Astrocyte (in vitro differentiated cells and primary cell): Measurements from ENCODE around the gene PDE9A.

Source experiments
- CTCF ChIP-seq: IDR thresholded peaks from 2 replicates; pipeline ENCODE4 v1.5.1; 2011; ENCODE audit warnings: low read depth, mild to moderate bottlenecking, inconsistent platforms, low read length, moderate library complexity; ENCODE audit not compliant: insufficient read depth
- EZH2 ChIP-seq: IDR thresholded peaks from 2 replicates; pipeline ENCODE4 v1.6.1; 2012; ENCODE audit warnings: mild to moderate bottlenecking, low read length, inconsistent platforms; ENCODE audit not compliant: insufficient read depth

DNA sequence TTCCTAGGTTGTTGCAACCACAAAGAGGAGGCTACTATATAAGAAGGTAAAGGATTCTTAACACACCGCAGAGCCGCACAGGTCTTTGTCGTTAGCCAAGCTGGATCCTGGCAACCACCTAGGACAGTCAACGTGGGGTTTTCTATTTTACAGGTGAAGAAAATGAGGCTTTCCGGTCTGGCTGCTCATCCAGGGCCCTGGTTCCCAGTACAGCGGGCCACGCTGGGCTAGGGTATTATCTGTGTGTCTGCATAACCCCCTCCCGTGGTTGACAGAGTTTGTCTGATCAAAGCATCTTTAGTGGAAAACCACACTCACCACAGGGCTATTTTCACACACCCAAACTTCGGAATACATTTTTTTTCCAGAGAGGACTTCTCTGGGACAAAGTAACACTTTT, 39.0 kb upstream of the PDE9A start:
- TF ChIP-seq CTCF (no peak), EZH2 (no peak)
